Epithelial cell of esophagus (primary cell): ENCODE results near the gene GPC3.
"Not testable (repeated sequence)": the region's sequence is repeated elsewhere in the genome, so short reads cannot be mapped to it uniquely, and the experiment has no call there.

Experiments
- DNase-seq: peaks from one replicate; pipeline ENCODE4 v3.0.0; 2010; ENCODE audit warnings: low read depth
- H3K4me3 ChIP-seq: 2 replicates; pipeline ENCODE4 v1.5.1; 2011; ENCODE audit warnings: mild to moderate bottlenecking, low read length, control low read depth
- TF ChIP-seq, protein P1 (sequence below): IDR thresholded peaks from 2 replicates; pipeline ENCODE4 v1.5.1; 2011; ENCODE audit warnings: low read depth, mild to moderate bottlenecking, low read length, control low read depth, inconsistent platforms; ENCODE audit not compliant: insufficient read depth; ENCODE audit errors: missing control alignments

The GPC3 gene

DNA sequence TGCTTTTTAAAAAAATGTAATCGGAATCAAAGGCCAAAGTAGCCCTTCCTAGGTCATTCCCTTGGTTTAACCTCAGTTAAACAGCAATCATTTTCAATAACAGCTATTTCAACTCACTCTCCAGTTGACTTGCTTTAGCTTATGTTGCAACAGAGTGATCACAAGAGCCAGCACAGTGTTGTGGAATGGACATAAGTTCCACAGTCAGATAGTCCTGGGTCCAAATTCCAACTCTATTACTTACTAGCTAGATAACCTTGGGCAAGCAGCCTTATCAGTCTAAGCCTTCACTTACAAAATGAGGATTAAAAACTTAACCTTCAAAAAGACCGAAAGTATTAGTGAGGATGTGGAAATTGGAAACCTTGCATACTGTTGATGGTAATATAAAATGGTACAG lies 9.2 kb upstream of the GPC3 start:
- TF ChIP-seq, protein P1, sequence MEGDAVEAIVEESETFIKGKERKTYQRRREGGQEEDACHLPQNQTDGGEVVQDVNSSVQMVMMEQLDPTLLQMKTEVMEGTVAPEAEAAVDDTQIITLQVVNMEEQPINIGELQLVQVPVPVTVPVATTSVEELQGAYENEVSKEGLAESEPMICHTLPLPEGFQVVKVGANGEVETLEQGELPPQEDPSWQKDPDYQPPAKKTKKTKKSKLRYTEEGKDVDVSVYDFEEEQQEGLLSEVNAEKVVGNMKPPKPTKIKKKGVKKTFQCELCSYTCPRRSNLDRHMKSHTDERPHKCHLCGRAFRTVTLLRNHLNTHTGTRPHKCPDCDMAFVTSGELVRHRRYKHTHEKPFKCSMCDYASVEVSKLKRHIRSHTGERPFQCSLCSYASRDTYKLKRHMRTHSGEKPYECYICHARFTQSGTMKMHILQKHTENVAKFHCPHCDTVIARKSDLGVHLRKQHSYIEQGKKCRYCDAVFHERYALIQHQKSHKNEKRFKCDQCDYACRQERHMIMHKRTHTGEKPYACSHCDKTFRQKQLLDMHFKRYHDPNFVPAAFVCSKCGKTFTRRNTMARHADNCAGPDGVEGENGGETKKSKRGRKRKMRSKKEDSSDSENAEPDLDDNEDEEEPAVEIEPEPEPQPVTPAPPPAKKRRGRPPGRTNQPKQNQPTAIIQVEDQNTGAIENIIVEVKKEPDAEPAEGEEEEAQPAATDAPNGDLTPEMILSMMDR: no peak

GRCh38 chrX:133992882-133993281 lies 7.5 kb upstream of the GPC3 start:
- no peak for DNase-seq
- no peak overlapping the region for H3K4me3 ChIP-seq
- TF ChIP-seq, protein P1: no peak

More for the DNA sequence above, 9.2 kb upstream of the GPC3 start:
- no peak for DNase-seq
- no peak overlapping the region for H3K4me3 ChIP-seq

DNA sequence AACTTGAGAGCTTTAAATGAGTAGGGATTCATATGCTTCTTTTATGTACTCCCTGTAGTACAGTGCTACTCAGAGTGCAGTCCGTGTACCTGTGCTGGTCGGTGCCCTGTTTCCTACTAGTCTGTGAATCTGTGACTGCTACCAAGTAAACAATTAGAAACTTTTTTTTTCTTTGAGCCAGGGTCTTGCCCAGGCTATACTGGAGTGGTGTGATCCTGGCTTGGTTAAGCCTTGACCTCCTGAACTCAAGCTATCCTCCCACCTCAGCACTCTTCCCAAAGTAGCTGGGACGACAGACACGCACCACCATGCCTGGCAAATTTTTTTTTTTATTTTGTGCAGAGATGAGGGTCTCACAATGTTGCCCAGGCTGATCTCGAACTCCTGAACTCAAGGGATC lies 6.4 kb upstream of the GPC3 start:
- TF ChIP-seq, protein P1: no peak
- no peak for DNase-seq

GRCh38 chrX:133991057-133991456 lies 5.7 kb upstream of the GPC3 start:
- H3K4me3 ChIP-seq, DNase-seq: not testable (repeated sequence)

More for the DNA sequence above, 6.4 kb upstream of the GPC3 start:
- H3K4me3 ChIP-seq: no peak overlapping the region

GRCh38 chrX:133989993-133990392 lies 4.6 kb upstream of the GPC3 start:
- no peak overlapping the region for H3K4me3 ChIP-seq
- no peak for DNase-seq
- TF ChIP-seq, protein P1: no peak

DNA sequence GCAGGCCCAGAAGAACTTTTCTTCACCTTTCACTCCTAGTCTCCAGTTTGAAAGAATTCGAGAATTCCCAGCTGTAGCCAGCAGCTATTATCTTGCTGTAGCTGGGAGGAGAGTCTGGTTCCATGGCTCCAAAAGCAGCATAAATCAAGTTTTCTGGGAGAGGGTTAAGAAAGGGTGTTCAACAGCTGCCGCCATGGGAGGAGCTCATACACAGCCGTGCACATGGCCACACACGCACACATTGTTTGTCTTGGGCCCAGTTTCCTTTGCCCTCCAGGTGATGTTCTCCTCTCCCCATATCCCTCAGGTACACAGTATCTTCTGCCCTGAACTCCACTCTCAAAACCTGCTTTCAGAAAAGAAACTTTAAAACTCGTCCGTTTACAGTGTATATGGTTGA lies 4.1 kb upstream of the GPC3 start:
- TF ChIP-seq, protein P1: no peak
- H3K4me3 ChIP-seq: no peak overlapping the region

DNA sequence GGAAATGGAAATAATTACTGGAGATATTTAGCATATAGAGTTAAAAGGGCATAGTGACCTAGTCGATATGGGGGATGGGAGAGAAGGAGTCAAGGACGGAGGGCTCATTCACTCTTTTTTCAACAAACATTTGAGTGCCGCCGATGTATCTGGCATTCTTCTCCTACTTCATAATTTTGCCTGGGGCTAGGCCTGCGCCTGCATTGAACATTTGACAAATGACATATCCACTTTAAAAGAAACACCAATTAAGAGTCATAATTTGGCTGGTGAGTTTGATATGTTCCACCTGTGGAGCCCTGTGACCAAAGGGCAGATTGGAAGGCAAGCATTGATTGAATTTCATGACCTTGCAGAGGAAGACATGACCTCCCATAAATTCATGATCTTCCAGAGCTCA lies 2.6 kb upstream of the GPC3 start:
- DNase-seq: no peak
- H3K4me3 ChIP-seq: no peak overlapping the region
- TF ChIP-seq, protein P1: no peak

More for the DNA sequence above, 4.1 kb upstream of the GPC3 start:
- DNase-seq: no peak
